ENCODE results near the gene UPF3B.
"Not testable (repeated sequence)": the region's sequence is repeated elsewhere in the genome, so short reads cannot be mapped to it uniquely, and the experiment has no call there.

Gene UPF3B, protein sequence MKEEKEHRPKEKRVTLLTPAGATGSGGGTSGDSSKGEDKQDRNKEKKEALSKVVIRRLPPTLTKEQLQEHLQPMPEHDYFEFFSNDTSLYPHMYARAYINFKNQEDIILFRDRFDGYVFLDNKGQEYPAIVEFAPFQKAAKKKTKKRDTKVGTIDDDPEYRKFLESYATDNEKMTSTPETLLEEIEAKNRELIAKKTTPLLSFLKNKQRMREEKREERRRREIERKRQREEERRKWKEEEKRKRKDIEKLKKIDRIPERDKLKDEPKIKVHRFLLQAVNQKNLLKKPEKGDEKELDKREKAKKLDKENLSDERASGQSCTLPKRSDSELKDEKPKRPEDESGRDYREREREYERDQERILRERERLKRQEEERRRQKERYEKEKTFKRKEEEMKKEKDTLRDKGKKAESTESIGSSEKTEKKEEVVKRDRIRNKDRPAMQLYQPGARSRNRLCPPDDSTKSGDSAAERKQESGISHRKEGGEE

GRCh38 chrX:119852382-119853353 lies at the start of gene UPF3B:
UPF3B (minus strand) TSS chrX:119852963; CDS start chrX:119852928, 35 bp downstream.
- DNase-seq (ENCODE audit: low spot score) = peak; percentile 94

DNA sequence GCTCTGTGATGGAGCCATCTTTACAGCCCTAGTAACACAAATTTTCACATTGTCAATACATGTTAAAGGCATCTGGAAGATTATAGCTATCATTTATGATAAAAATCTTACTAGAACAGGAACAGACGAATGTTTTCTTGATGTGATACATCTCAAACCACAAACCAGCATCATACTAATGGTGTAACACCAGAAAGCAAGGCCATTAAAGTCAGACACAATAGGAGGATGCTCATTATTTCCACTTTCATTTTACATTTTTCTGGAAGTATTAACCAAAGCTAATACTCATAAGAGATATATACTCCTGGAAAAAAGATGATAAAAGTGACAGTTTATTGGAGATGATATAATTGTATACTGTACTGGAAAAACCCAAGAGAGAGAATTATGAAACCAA lies 48.2 kb upstream of the UPF3B start:
- DNase-seq (ENCODE audit: low spot score) = no peak

GRCh38 chrX:119899125-119899524 lies 46.4 kb upstream of the UPF3B start:
- DNase-seq (ENCODE audit: low spot score) = peak; percentile 3

DNA sequence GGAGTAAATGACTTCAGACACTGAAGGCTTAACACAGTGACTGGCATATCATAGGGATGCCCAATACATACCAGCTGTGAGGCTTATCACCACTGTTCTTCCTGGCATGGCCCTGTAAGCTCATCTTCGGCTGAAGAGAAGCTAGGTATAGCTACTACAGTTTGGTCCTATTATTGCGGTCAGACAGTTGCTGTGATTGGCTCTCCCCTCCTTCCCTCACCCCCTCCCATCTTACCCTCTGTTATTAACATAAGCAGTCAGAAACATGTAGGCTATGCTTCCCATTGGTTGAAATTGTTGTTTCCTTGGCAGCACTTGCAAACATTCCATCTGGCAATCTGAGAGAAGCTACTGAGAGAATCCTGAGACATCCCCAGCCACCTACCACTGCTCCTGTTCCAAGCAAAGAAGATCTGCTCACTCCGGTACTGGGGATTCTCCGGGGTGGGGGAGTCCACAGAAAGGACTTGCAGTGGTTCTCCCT lies 43.1 kb upstream of the UPF3B start, which contains the start of gene AKAP14:
TSS of gene AKAP14 (plus strand) at position 51 of the 484 bp plus-strand sequence. CDS start 7,331 bp downstream, outside the sequence.
- DNase-seq (ENCODE audit: low spot score) = peak; percentile 23

- DNase-seq (ENCODE audit: low spot score) = not testable (repeated sequence)
Observed at GRCh38 chrX:119891961-119892692, 39.4 kb upstream of the UPF3B start.

- DNase-seq (ENCODE audit: low spot score) = not testable (repeated sequence)
Observed at GRCh38 chrX:119890626-119891025, 37.9 kb upstream of the UPF3B start.

DNA sequence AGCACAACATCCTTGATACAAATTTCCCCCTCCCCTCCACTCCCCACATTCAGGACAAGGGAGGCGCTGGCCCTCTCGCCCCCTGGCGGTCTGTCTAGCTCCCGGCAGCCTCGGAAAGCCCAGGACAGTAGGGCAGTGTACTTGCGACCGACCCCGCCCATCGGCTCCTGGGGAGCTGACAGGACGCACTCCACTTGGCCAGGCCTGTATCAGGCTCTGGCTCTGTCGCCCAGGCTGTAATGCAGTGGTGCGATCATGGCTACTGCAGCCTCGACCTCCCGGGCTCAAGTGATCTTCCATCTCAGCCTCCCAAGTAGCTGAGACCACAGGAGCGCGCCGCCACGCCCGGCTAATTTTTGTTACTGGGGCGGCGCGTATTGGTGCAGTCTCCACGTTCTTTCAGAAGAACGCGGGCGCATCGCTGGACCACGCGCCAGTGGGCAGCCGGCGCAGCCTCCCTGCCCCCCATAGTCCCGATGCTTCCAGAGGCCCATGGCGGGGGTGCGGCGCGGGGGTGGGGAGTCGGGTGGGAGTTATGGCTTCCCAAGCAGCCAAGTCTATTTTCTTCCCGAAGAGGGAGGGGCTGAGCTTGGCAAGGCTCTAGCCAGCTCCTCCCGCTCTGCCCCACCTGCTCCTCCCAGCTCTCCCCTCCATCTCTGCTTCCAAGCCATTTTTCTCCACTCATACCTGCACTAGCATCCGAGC lies 35.1 kb upstream of the UPF3B start:
- DNase-seq (ENCODE audit: low spot score) = peak; percentile 76

DNA sequence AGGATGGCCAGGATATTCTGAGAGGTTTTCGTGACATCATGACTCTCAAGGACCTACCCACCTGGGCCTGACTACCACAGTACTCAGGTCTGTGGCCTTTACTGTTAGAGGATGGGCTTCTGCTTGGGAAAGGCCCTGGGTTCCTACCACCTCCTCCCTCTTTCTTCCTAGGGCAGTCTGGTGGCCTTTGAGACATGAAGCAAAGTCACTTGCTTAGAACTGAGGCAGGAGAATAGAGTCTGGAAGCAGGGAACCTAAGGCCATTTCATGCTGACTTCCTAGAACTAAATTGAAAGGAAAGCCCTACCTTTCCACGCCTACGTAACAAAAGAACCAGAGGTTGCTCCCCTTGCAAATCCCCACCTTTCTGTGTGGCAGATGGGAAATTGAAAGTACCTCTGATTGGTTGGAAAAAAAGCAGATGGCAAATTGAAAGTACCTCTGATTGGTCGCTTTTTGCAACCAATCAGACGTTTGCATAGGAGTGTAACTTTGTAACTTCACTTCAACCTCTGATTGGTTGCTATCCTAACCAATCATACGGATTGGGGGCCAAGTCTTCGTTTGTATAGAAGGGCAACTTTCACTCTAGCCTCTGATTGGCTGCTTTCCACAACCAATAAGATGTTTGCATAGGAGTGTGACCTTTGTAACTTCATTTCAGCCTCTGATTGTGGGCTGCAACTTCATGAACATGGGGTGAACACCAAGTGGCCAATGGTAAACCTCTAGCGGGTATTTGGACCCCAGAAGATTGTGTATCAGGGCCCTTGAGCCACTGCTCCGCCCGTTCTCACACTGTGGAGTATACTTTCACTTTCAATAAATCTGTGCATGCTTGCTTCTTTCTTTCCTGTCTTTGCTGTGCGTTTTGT lies 33.0 kb upstream of the UPF3B start:
- no peak for DNase-seq (ENCODE audit: low spot score)

- DNase-seq (ENCODE audit: low spot score) = peak; percentile 38
Observed at GRCh38 chrX:119880552-119881437, 28.0 kb upstream of the UPF3B start.

- DNase-seq (ENCODE audit: low spot score) = no peak
Observed at GRCh38 chrX:119880076-119880475, 27.3 kb upstream of the UPF3B start.

GRCh38 chrX:119878740-119879139 lies 26.0 kb upstream of the UPF3B start:
- no peak for DNase-seq (ENCODE audit: low spot score)

DNA sequence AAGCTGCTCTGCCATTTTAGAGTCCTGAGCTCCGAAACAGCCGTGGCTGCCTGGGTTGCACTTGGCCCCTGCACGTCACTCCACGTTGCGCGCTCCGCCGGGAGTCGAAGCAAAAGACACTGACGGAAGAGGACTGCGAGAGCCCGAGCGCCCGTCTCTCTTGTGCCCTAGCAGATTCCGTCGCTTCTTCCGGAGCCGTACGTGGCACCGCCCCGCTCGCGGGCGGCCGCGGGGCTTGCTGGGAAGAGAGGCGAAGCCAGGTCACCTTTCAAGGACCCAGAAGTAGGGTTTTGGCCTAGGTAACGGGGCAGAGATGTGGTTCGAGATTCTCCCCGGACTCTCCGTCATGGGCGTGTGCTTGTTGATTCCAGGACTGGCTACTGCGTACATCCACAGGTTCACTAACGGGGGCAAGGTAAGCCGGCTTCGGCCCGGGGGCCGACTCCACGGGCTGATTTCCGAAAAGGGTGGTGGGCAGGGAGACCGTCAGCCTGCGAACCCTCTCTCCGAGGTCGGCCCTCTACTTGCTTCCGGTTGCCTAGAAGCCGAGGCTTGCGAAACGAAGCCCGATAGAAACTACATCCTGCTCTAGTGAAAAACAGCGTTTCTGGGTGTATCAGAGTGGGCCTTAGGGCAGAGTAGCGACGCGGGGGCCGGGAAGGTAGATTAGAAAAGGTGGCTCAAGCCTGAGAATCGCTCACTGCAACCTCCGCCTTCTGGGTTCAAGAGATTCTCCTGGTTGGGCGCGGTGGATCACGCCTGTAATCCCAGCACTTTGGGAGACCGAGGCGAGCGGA lies 19.0 kb upstream of the UPF3B start, which contains the start of the genes NDUFA1 and RNF113A:
TSS of gene NDUFA1 (plus strand) at position 234 of the 797 bp plus-strand sequence. CDS start at position 314, 80 bp downstream.
TSS of gene RNF113A (minus strand) at position 135 of the 797 bp plus-strand sequence. CDS start at position 15, 120 bp downstream.
- peak; percentile 78 for DNase-seq (ENCODE audit: low spot score)

GRCh38 chrX:119871245-119871598 lies 18.5 kb upstream of the UPF3B start:
- no peak for DNase-seq (ENCODE audit: low spot score)

GRCh38 chrX:119870626-119871131 lies 17.9 kb upstream of the UPF3B start:
- DNase-seq (ENCODE audit: low spot score) = no peak

DNA sequence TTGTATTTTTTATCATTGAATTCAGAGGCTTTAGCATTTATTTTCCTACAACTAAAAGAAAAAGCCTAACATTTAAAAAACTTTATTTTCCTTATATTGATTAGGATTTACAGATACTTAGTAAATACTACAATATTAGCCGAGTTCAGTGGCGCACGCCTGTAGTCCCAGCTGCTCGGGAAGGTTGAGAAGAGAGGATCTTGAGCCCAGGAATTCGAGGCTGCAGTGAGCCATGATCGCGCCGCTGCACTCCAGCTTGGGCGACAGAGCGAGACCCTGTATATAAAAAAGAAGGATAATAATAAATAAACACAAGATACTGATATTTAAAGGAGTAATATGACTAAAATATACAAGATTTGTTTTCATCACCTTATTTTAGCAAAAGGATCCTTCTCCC lies 681 bp upstream of the UPF3B start:
- no peak for DNase-seq (ENCODE audit: low spot score)

DNA sequence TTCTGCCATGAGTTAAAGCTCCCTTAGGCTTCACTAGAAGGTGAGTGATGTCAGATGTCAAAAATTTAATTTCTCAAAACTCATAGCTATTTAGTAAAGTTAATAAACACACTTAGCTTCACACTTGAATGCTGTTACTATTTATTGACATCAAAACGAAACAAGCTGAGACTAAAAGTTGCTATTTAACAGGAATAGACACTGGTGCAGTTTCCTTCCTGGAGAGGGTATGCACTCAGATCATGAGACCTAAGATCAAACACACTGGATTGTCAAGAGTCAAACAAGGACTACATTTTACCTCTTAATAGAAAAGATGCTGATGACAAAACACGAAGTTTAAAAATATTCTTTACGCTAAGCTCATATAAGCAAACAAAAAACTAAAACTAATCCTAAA lies 18.9 kb downstream of the UPF3B start:
- DNase-seq (ENCODE audit: low spot score) = no peak

DNA sequence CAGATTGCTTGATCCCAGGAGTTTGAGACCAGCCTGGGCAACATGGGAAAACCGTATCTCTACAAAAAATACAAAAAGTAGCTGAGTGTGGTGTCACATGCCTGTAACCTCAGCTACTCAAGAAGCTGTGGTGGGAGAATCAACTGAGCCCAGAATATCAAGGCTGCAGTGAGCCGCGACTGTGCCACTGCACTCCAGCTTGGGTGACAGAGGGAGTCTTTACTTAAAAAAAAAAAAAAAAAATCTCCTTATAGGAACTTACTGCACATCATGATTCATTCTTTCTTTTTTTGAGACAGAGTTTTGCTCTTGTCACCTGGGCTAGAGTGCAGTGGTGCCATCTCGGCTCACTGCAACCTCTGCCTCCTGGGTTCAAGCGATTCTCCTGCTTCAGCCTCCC lies 24.3 kb downstream of the UPF3B start:
- no peak for DNase-seq (ENCODE audit: low spot score)
